ENCODE data around the gene HK2.

DNA sequence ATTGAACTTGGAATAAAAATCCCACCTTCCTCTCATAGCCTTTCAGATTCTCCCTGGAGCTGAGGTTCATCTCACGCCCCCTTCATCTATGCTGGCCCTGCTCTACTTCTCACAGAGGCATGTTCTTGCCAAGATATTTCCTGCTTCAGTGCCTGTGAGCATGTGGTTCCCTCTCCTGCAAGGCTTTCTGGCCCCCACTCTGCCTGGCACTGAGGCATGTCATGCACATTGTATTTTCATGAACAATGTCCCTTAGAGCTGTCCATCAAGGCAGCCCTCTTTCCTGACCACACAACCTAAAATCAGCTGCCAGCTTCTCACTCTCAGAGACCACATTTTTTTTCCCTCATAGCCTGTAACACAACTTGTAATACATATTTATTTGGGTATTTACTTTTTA, 18.0 kb upstream of the HK2 start:
- TF ChIP-seq SPI1 (IDR thresholded peaks at IDR 0.05; ENCODE audit: borderline replicate concordance, low read depth): no peak
- TF ChIP-seq POLR2AphosphoS5 (IDR thresholded peaks at IDR 0.05; ENCODE audit: low read depth): no peak
- TF ChIP-seq, protein P1, sequence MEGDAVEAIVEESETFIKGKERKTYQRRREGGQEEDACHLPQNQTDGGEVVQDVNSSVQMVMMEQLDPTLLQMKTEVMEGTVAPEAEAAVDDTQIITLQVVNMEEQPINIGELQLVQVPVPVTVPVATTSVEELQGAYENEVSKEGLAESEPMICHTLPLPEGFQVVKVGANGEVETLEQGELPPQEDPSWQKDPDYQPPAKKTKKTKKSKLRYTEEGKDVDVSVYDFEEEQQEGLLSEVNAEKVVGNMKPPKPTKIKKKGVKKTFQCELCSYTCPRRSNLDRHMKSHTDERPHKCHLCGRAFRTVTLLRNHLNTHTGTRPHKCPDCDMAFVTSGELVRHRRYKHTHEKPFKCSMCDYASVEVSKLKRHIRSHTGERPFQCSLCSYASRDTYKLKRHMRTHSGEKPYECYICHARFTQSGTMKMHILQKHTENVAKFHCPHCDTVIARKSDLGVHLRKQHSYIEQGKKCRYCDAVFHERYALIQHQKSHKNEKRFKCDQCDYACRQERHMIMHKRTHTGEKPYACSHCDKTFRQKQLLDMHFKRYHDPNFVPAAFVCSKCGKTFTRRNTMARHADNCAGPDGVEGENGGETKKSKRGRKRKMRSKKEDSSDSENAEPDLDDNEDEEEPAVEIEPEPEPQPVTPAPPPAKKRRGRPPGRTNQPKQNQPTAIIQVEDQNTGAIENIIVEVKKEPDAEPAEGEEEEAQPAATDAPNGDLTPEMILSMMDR (IDR thresholded peaks at IDR 0.05; ENCODE audit: insufficient read depth, low read length): no peak
